Uterus (tissue), 4 donors: ENCODE measurements around the gene LDAH. TPM values are rescaled to one million over a fixed set of nuclear protein-coding genes. Genes with fewer than 3 reads are reported as not detected.

Source experiments
- DNase-seq, 2 donors: peaks; one replicate each; pipeline ENCODE4 v3.0.0-alpha.2; 2019 to 2020
- H3K27ac ChIP-seq, 2 donors: fragments of 200-600 bp; sonication (generic); 1 replicate in 1 of 2; 2 replicates in 1 of 2; pipeline ENCODE4 v1.5.1; 2016 to 2018
- H3K27me3 ChIP-seq, 2 donors: fragments of 200-600 bp; sonication (generic); one replicate each; pipeline ENCODE4 v1.5.1; 2018 to 2019; ENCODE audit warnings: control low read depth in 1 of 2
- H3K36me3 ChIP-seq, 2 donors: fragments of 200-600 bp; sonication (generic); one replicate each; pipeline ENCODE4 v1.5.1; 2019; ENCODE audit warnings: control low read depth in 1 of 2
- H3K4me1 ChIP-seq, 2 donors: fragments of 200-600 bp; sonication (generic); one replicate each; pipeline ENCODE4 v1.5.1; 2018 to 2019; ENCODE audit warnings: control low read depth in 1 of 2
- H3K4me3 ChIP-seq, 2 donors: fragments of 200-600 bp; sonication (generic); 1 replicate in 1 of 2; 2 replicates in 1 of 2; pipeline ENCODE4 v1.5.1; 2018 to 2019; ENCODE audit warnings: mild to moderate bottlenecking in 1 of 2
- H3K9me3 ChIP-seq, 2 donors: fragments of 200-600 bp; sonication (generic); one replicate each; pipeline ENCODE4 v1.5.1; 2019; ENCODE audit warnings: control low read depth in 1 of 2
- CTCF ChIP-seq, 4 experiments: fragments of 200-600 bp in 2 of 4; fragments of 450-650 bp in 2 of 4; sonication (generic) in 2 of 4; IDR thresholded peaks; one replicate each; pipeline ENCODE4 v1.5.1; 2016 to 2019; ENCODE audit warnings: antibody characterized with exemption in 4 of 4, mild to moderate bottlenecking in 2 of 4, moderate library complexity in 1 of 4
- POLR2A ChIP-seq, 2 donors: fragments of 450-650 bp; IDR thresholded peaks; one replicate each; pipeline ENCODE4 v1.6.1; 2016; ENCODE audit warnings: antibody characterized with exemption in 2 of 2, mild to moderate bottlenecking in 1 of 2, moderate library complexity in 1 of 2
- intact Hi-C: fragments of 100-400 bp; cut with DNase I; formaldehyde crosslinking; loops from one replicate; pipeline ENCODE4 v1.15.1; 2023; ENCODE audit warnings: low total_unique reads
- total RNA-seq, 4 donors: library from RNA; depleted of rRNA in 3 of 4; stranded (reverse); fragments of >200 nt in 3 of 4; gene quantifications; one replicate each; pipeline versions ENCODE4 v1.1.0 to v1.2.4, GENCODE V29; 2014 to 2023
- donor health status: DM: yes; HTN: yes; CAD: no.

LDAH gene
- total RNA-seq, 4 donors from 2014 or later = 9.7 to 62.4 (median 19.9) TPM

- Histone ChIP-seq H3K4me3 (no peak overlapping the region), H3K27ac (peak overlapping the region; percentile 57 to 76), H3K27me3 (no peaks in the 10 kb centered on the region), H3K36me3 (no peaks in the 10 kb centered on the region), H3K9me3 (no peaks in the 10 kb centered on the region), H3K4me1 (peaks cover 0 to 9% of the 10 kb centered on the region in 2 donors)
- no peak for TF ChIP-seq POLR2A (IDR thresholded peaks at IDR 0.05)
- no peak for TF ChIP-seq CTCF (IDR thresholded peaks at IDR 0.05)
- peak; percentile 61 to 78 for DNase-seq
- intact Hi-C loops = loop anchor here (5.0 kb wide), 1 partner anchor 199 kb away; no protein-coding TSS in a partner anchor
These were observed 181.5 kb downstream of the LDAH start for GRCh38 chr2:20641123-20641985.

- no peak overlapping the region for H3K4me3 ChIP-seq
- TF ChIP-seq POLR2A (IDR thresholded peaks at IDR 0.05) (no peak), CTCF (IDR thresholded peaks at IDR 0.05) (no peak)
- intact Hi-C loops = loop anchor here (5.0 kb wide), 1 partner anchor 198 kb away; no protein-coding TSS in a partner anchor
- H3K9me3 ChIP-seq = no peaks in the 10 kb centered on the region
- no peaks in the 10 kb centered on the region for H3K36me3 ChIP-seq
- DNase-seq = peak; percentile 61 to 70
- peak overlapping the region; percentile 57 to 76 for H3K27ac ChIP-seq
- H3K4me1 ChIP-seq = peaks cover 0 to 9% of the 10 kb centered on the region in 2 donors
- no peaks in the 10 kb centered on the region for H3K27me3 ChIP-seq
These were observed 182.3 kb downstream of the LDAH start for GRCh38 chr2:20640411-20641122.

GRCh38 chr2:20638646-20639430 is 184.1 kb downstream of the LDAH start:
- Histone ChIP-seq H3K27me3 (no peaks in the 10 kb centered on the region), H3K4me3 (no peak overlapping the region), H3K27ac (peak overlapping the region in 1 of 2 donors; percentile 74), H3K4me1 (peaks cover 0 to 20% of the 10 kb centered on the region in 2 donors), H3K36me3 (no peaks in the 10 kb centered on the region), H3K9me3 (no peaks in the 10 kb centered on the region)
- intact Hi-C loops = no loop called here
- no peak for TF ChIP-seq CTCF (IDR thresholded peaks at IDR 0.05)
- no peak for DNase-seq

GRCh38 chr2:20638014-20638413 is 184.9 kb downstream of the LDAH start:
- Histone ChIP-seq H3K36me3 (no peaks in the 10 kb centered on the region), H3K4me1 (peaks cover 0 to 20% of the 10 kb centered on the region in 2 donors), H3K4me3 (no peak overlapping the region), H3K27me3 (no peaks in the 10 kb centered on the region), H3K9me3 (no peaks in the 10 kb centered on the region), H3K27ac (peak overlapping the region; percentile 74 to 76)
- no peak for DNase-seq
- TF ChIP-seq POLR2A (IDR thresholded peaks at IDR 0.05) (no peak), CTCF (IDR thresholded peaks at IDR 0.05) (no peak)
- intact Hi-C loops = no loop called here
